GM13977 (cell line): ENCODE data around the gene TMEM94.

Source experiments
- DNase-seq: peaks from one replicate; pipeline ENCODE4 v3.0.0; 2012; ENCODE audit warnings: low spot score
- CTCF ChIP-seq: IDR thresholded peaks from 2 replicates; pipeline ENCODE4 v1.5.1; 2012; ENCODE audit warnings: mild to moderate bottlenecking, control low read depth; ENCODE audit not compliant: insufficient read depth; ENCODE audit errors: extremely low read depth, missing control alignments
- in situ Hi-C: fragments of 300-500 bp; cut with MboI; formaldehyde crosslinking; loops from one replicate; pipeline ENCODE4 v1.12.0; 2022; ENCODE audit warnings: low sequenced_read_pairs, low pct_unique_long_range_greater_than_20kb, mixed read lengths, inconsistent platforms; ENCODE audit not compliant: unreplicated experiment

The TMEM94 gene

GRCh38 chr17:75547091-75547490 lies 90.7 kb downstream of the TMEM94 start:
- in situ Hi-C loops, result no loop called here

GRCh38 chr17:75548813-75549212 lies 92.4 kb downstream of the TMEM94 start:
- TF ChIP-seq CTCF, result no peak
- DNase-seq, result no peak
- in situ Hi-C loops, result no loop called here

More at GRCh38 chr17:75547091-75547490, 90.7 kb downstream of the TMEM94 start:
- no peak for DNase-seq
- no peak for TF ChIP-seq CTCF
